IPS DF 4.7 (cell line): Measurements from ENCODE around the gene VAPB.
"Not testable (repeated sequence)": the region's sequence is repeated elsewhere in the genome, so short reads cannot be mapped to it uniquely, and the experiment has no call there.

ENCODE experiments used
- DNase-seq: peaks from one replicate; pipeline ENCODE4 v3.0.0-alpha.2; 2013; ENCODE audit warnings: low spot score; ENCODE audit errors: extremely low read depth

Gene VAPB

DNA sequence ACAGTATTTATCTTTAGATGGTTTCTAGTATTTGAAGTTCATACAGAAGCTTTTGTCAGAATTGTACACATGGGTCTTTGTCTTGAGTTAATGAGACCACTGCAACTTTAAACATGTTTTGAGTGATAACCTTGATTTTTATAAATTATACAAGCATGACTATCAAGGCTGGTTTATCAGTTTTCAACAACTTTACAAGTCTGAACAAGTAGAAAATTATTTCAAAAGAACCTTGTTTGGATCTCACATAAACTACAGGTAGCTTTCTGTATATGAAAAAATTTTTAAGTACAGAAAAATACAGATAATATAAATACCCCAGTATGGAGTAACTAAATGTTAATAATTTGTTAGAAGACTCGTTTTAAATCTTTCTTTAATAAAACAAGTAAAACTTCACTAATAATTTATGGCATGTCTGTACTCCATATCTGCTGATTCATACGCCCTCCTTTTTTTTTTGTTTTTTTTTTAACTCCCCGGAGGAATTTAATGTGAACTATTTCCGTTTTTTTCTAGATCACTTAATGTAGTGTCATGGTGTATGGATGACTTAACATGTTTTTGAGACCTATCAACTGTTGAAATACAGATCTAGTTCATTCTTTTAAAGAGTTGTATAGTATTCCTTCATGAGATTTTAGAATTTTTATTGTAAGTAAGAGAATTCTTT lies 18.3 kb downstream of the VAPB start:
- DNase-seq = no peak

DNA sequence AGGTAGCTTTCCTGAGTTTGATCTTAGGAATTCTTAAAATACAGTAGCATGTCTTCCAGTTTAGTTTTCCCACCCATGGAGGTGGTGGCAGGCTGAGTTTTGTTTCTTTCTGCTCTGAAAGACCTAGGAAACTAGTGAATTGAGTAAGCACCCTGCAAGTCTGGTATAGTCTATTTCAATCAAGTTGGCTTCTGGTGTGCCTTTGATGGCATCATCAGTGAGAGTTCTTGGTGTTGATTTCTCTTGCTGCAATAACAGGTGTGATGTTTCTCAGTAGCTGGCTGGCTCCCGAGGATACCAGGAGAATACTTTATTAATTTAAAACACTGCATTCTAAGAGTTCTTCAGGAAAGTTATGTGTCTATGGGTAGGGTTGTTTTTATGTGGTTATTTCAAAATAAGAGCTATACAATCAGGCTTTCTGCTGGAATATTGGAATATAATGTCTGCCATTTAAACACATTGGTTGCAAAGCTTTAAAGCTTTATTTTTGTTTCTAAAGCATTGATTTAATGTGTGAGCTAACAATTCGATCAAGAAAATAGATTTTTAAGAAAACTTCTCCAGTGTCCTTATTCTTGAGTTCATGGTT lies 19.0 kb downstream of the VAPB start:
- DNase-seq = no peak

DNA sequence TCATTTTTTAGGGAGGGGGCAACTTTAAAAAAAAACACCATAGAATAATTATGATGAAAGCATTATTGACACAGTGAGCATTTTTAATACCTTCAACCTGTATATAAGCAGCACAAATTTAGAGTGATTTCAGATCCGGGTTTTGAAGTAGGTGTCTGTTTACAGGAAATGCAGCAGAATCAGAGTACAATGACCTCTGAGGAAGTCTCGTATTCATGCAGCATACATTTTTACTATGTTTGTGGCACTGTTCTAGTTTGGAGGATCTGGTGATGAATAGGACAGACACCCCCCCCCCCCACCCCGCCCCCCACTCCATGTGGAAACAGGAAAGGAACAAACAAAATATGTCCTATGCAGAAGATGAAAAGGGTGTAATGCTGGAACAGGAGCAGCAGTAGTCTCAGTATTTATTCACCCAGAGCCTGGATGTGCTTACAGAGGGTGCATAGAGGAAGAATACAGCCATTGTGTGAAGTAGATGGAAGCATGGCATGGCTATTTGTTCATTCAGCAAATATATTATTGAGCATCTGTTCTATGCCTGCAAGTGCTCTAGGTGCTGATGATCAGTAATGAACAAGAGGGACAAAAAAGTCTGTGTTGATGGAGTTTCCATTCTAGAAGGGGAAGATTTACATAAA lies 19.7 kb downstream of the VAPB start:
- DNase-seq = no peak

DNA sequence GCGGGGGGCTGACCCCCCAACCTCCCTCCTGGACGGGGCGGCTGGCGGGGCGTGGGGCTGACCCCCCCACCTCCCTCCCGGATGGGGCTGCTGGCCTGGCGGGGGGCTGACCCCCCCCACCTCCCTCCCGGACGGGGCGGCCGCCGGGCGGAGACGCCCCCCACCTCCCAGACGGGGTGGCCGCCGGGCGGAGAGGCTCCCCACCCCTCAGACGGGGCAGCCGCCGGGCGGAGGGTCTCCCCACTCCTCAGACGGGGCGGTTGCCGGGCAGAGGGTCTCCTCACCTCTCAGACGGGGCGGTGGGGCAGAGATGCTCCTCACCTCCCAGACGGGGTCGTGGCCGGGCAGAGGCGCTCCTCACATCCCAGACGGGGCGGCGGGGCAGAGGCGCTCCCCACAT lies 25.2 kb downstream of the VAPB start:
- not testable (repeated sequence) for DNase-seq

DNA sequence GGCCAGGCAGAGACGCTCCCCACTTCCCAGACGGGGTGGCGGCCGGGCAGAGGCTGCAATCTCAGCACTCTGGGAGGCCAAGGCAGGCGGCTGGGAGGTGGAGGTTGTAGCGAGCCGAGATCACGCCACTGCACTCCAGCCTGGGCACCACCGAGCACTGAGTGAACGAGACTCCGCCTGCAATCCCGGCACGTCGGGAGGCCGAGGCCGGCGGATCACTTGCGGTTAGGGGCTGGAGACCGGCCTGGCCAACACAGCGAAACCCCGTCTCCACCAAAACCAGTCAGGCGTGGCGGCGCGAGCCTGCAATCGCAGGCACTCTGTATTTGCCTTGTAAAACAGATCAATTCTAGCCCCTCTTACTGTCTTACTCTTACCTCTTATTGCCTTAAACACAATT lies 25.8 kb downstream of the VAPB start:
- not testable (repeated sequence) for DNase-seq

DNA sequence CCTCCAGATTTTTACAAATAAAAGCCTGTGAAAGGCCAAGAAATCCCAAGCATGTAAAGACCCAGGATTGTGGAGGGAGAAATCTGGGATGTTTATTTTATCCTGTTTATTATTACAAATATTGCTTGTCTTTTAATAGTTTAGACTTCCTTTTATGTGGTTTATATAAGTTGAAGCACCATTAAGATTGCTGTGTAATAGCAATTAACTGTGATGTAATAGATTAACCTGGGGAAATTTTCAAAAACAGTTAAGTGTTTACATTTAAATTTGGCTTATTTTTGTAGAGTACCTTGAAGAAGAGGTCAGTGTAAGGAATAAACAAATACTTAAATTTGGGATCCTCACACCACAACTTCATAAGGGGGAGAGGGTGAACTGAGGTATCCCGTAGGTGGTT lies 27.0 kb downstream of the VAPB start:
- DNase-seq = no peak

DNA sequence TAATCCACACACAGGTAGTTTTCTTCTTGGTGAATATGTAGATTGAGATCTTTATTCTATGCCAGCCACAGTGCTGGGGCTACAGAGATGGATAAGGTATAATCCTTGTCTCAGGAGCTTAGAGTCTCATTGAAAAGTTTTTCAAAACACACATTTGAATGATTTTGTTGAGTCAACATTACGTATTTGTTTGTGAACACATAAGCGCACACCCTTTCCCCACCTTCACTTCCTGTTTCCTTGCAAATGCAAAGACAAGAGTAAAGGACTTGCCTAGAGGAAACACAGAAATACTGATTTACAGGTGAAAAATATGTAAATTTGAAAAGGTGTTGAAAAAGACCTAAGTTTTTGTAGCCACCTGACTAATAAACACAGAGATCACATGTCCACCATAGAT lies 27.8 kb downstream of the VAPB start:
- DNase-seq = no peak

DNA sequence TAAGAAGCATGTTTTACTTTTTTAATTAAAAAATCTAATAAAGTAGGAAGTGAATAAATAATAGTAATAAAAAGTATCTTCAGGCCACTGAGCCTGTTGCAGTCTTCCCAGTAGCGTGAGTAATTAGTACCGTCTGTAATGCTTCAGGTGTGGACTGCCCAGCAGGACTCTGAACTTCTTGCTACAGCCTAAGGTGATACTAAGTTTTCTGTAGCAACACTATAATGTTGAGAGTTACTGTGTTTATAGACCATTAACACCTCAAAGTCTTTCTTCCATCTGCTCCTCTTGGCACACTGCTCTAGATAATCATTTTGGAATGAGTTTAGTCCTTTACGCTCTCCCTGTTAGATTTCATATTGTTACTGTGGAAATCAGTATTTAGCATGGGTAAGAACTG lies 28.4 kb downstream of the VAPB start:
- no peak for DNase-seq

DNA sequence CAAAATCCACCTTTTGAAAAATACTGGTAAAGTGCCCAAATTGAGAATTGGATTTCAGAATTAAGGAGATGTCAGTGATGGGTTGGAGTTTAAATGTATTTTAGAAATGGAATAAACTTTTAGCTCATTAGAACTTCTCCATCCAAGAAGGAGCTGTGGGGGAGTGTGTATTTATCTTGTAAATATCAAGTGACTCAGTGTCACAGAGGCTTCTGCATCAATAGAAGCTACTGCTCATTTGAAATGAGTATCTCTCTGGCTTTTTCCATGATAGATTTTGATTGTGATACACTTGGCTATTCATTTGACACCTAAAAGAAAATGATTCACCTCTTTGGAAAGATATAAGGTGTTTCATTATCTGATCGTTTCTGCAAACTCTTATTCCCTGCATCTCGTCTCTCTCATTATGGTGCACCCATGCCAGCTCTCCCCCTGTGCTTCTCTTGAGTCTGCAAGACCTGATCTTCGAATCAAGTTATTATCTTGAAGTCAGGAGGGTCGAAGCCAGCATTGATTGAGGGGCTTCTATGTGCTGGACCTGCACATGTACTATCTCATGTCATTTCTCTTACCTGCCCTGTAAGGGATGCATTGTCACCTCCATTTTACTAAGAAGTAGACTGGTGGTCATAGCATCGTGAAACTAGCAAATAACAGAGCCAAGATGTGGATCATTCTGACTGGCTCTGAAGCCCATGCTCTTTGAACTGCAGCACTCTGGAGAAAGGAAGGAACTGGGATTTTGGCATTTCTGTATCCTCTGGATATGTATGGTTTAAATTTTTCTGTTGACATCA lies 30.1 kb downstream of the VAPB start:
- DNase-seq = no peak

DNA sequence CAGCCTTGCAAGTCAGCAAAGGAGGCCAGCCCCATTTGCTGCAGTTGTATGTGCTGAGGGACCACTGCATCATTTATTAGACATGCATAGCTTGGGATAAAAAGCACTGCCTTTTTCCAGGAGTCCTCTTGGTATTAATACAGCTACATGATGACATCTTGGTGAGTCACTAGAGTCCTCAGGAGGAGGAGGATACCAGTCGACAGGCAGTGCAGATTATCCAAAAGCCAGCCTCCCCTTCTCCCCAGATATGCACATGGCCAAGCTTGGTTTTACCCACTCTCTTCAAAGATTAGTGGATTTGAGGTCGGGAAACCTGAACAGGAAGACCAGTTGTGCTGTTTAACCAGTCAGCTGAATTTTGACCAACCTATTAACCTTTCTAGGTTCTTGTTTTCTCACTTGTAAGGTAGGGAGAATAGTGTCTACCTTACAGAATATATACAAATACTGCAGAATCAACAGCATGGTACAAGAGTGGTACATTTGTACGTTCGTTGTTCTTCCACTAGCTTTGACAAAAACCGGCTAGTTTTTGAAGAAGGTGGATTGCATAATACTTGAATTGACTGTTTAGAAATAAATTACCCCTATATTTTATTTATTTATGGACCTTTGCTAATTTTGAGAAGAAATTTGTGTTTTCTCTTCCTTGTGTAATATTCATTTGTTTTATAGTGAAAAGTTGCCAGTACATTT lies 31.9 kb downstream of the VAPB start:
- no peak for DNase-seq

DNA sequence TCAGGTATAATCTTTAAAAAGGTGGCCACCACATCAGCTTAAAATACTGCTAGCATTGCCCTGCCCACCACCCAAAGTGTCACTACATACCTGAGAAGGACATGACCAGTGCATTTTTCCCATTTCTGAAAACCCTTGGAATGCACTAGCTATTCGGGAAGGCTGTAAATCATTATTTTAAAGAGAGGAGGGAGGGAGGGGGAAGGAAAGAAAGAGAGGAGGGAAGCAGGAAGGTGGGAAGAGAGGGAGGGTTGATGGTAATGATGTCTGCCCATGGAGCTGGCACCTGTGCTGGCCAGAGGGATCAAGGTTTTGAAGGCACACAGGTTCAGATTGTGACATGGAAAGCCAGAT lies 32.4 kb downstream of the VAPB start:
- no peak for DNase-seq

DNA sequence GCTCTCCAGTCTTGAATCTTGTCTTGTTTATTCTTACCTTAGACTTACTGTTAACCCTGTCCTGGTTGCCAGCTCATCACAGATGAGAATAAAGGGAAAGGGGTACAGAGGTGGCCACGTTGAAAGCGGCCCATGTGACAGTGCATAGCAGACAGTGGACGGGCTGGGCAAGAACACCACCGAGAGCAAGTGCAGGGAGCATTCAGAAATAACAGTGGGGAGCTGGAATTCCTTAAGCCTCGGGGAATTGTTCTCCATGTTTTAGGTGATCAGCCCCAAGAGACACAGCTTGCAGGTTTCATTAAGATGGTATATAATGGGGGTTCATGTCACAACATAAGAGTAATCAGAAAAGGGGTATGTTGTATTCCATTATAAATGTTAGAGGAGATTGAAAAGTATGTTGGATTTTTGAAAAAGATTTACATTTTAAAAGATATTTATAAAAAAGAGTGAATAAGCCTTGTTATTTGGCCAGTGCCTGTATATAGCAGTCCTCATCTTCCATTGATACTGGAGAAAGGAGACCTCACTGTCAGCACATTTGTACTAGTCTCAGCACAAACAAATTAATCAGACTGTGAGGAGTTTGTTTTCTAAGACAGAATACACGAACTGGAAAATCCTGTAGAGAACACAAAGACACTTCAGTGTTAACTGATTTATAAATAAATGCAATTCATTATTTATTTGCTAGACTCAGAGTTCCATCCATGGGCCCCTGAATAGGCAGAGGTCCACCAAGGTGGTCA lies 35.4 kb downstream of the VAPB start:
- DNase-seq = no peak

DNA sequence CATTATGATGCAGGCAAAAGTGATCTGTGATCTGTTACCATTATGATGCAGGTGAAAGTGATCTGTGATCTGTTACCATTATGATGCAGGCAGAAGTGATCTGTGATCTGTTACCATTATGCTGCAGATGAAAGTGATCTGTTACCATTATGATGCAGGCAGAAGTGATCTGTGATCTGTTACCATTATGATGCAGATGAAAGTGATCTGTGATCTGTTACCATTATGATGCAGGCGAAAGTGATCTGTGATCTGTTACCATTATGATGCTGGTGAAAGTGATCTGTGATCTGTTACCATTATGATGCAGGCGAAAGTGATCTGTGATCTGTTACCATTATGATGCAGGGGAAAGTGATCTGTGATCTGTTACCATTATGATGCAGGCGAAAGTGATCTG lies 38.5 kb downstream of the VAPB start:
- not testable (repeated sequence) for DNase-seq

DNA sequence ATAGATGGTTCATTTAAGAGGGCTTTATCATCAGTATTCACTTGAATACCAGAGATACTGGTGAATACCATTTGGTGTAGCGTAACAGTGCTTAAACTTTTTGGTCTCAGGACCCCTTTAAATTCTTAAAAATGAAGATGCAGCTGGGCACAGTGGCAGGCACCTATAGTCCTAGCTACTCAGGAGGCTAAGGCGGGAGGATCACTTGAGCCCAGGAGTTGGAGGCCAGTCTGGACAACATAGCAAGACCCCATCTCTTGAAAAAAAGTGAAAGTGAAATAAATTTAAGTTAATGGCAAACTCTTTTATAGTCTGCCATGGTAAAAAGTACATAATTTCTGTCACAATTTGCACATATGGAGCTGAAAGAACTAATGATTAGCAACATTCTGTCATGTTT lies 39.3 kb downstream of the VAPB start:
- DNase-seq = no peak

DNA sequence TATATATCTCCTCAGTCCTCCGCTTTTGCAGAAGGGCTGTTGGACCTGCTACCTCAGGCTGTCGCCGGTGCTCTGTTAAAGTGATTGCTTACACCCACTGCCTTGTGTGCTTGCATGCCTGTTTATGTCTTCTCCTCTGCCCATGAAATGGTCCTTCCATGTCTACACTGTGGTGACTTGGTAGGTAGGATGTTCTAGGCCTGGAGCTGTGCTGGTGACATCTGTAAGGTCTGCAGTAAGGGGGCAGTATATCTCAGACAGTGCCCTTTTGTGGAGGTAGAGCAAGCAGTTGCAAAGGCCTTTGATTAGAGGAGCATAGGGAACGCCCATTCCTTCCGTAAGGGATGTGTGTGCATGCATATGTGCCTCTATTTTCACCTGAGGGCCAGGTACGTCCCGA lies 40.3 kb downstream of the VAPB start:
- DNase-seq = no peak

DNA sequence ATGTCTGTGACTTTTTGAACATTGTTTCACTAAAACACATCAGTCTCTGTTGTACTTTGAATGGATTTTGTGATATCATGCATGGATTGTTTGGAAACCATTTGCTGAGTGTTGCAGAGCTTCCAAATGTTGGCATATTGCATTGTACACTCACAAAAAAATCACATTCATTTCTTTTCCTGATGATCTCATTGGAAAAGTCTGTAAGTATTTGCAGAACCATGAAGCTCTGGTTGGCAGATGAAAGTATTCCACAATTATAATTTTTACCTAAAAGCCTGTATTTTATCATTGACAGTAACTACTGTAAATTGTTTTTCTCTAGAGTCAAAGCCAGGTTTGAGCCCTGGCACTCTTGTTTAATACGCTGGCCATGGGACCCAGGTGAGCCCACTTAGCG lies 42.1 kb downstream of the VAPB start:
- no peak for DNase-seq

DNA sequence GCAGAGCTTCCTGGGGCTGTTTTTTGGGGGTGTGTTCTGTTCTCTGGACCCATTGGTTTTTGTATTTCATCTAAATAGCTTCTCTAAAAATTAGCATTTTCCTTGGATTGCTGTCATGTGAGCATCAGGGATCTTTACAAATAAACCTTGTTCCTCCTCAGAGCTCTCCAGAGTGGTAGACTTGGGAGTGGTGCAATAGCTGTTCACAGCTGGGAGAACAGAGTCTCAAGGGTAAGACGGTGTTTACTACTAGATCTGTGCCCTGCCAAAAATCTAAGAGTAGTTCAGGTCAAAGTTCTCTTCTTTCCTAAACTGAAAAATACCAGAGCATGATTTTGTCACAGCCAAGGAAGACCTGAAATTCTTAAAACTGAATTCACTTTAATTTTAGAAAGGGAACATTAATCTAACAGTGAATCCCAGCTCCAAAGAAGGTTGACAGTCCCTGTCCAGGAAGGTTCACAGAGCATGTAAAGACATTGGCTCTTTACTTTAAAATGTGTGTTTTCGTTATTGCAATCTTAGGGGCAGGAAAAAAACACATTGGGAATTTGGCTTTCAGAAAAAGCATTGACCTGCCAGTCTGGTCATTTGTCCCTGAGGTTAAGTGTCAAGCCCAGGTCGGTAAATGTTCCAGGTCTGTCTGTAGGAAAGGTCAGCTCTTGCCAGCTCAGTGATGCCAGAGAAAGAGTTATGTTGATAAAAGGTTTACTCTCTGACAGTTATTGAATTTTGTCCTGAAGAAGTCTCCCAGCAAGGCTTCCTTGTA lies 43.3 kb downstream of the VAPB start:
- DNase-seq = no peak

DNA sequence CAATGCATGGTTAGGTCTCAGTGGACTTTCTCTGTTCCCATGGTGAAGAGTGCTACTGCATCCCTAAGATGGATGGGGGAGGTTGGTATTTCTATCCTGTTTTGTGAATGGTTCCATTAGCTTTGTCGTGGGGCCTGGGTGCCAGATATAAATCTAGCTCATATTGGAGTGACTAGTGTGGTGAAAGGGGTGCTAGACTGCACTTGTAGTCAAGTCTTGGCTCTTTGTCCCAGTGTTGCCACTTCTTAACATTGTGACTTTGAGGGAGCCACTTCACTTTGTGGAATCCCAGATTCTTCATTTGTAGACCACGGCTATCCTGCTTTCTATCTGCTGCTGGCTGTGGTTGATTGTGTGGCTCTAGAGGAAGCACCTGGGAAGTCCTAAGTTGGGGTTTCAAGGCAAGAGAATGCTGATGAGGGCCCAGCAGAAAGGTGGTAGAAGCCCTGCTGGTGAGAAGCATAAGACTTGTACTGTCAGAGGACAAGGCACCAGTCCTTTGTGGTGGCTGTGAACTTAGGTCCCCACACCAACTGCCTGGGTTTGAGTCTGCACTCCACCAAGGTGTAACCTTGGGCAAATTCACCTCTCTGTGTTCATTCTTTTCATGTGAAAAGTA lies 44.1 kb downstream of the VAPB start:
- DNase-seq = no peak

DNA sequence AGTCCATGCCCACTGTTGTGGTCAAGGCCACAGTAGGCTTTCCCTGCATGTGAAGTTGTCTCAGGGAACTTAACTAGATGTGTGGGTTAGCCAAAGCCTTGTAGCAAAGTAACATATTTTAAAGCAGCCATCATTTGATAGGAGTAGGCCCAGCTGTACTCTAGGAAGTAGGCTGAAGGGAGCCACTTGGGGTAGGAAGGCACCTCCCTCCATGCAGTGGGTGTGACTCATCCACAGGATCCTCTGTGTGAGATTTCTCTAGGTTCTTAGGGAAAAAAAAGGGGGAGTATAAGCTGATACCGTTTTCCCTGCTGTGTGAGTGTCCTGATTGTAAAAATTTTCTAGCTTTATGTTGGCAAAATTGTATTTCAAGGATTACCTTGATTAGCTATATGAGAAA lies 44.7 kb downstream of the VAPB start:
- DNase-seq = no peak

DNA sequence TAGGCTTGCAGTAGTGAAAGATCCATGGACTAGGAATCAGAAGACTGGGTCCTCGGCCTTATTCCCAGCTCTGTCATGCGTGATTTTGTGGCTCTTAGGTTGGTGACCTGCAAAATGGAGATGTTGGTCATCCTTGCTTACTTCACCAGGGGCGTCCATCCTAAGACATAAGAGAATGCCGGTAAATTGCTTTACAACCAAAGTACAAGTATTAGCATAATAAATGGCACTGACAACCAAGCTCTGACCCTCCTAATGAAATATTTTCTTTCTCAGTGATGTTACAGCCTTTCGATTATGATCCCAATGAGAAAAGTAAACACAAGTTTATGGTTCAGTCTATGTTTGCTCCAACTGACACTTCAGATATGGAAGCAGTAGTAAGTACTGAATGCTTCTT lies 45.3 kb downstream of the VAPB start:
- no peak for DNase-seq
